NCI-H345 (cell line): ENCODE data around the gene AHSG.
"Not testable (repeated sequence)": the region's sequence is repeated elsewhere in the genome, so short reads cannot be mapped to it uniquely, and the experiment has no call there.

Experiments
- DNase-seq: peaks from one replicate; lab custom pipeline; 2025; lab: John Stamatoyannopoulos, UW

The AHSG gene, protein sequence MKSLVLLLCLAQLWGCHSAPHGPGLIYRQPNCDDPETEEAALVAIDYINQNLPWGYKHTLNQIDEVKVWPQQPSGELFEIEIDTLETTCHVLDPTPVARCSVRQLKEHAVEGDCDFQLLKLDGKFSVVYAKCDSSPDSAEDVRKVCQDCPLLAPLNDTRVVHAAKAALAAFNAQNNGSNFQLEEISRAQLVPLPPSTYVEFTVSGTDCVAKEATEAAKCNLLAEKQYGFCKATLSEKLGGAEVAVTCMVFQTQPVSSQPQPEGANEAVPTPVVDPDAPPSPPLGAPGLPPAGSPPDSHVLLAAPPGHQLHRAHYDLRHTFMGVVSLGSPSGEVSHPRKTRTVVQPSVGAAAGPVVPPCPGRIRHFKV

DNA sequence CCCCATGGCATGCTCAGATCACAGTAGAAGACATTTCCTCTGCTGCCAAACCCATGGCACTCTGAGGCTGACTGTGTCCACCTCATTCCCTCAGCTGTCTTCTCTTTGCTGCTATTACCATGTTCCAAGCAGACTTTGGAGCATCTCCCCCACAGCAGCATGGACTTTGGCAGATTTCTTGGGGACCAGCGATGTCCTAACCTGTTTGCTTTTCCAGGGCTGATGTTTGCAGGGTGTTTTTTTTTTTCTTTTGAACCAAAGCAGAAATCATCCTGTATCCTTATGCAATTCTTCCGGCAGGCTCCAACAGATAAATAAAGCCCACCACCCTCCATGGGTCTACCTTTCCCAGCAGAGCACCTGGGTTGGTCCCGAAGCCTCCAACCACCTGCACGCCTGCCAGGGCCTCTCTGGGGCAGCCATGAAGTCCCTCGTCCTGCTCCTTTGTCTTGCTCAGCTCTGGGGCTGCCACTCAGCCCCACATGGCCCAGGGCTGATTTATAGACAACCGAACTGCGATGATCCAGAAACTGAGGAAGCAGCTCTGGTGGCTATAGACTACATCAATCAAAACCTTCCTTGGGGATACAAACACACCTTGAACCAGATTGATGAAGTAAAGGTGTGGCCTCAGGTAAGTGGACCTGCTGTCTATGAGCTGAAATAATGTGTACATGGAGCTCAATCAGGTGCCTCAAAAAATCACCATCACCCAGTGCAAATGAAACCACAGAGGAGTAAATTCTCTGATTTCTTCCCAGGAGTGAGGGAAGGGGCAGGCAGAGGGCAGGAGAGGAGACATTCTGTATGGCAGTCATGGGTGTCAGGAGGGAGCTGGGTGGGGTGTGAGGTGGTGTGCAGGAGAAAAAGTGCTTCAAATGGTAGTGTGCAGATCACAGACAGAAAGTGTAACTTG lies at the start of gene AHSG:
TSS of gene AHSG (plus strand) at position 340 of the 916 bp plus-strand sequence. CDS start at position 422, 82 bp downstream.
- DNase-seq, result no peak

- no peak for DNase-seq
Measured at GRCh38 chr3:186564586-186564985, 48.3 kb upstream of the AHSG start.

- no peak for DNase-seq
Measured at GRCh38 chr3:186566772-186567071, 46.1 kb upstream of the AHSG start.

- DNase-seq, result peak; percentile 93
Measured at GRCh38 chr3:186567072-186567921, 45.6 kb upstream of the AHSG start, which contains the start of gene TBCCD1. Gene TBCCD1 (minus strand): TSS chr3:186567339. CDS start chr3:186564329, 3,010 bp downstream.

GRCh38 chr3:186569361-186569760 lies 43.5 kb upstream of the AHSG start:
- DNase-seq, result not testable (repeated sequence)

GRCh38 chr3:186569779-186570095 lies 43.1 kb upstream of the AHSG start:
- no peak for DNase-seq

- peak; percentile 100 for DNase-seq
Measured at GRCh38 chr3:186570096-186570940, 42.5 kb upstream of the AHSG start, which contains the start of gene DNAJB11. Gene DNAJB11 (plus strand): TSS chr3:186570720. CDS start chr3:186570898, 178 bp downstream.

DNA sequence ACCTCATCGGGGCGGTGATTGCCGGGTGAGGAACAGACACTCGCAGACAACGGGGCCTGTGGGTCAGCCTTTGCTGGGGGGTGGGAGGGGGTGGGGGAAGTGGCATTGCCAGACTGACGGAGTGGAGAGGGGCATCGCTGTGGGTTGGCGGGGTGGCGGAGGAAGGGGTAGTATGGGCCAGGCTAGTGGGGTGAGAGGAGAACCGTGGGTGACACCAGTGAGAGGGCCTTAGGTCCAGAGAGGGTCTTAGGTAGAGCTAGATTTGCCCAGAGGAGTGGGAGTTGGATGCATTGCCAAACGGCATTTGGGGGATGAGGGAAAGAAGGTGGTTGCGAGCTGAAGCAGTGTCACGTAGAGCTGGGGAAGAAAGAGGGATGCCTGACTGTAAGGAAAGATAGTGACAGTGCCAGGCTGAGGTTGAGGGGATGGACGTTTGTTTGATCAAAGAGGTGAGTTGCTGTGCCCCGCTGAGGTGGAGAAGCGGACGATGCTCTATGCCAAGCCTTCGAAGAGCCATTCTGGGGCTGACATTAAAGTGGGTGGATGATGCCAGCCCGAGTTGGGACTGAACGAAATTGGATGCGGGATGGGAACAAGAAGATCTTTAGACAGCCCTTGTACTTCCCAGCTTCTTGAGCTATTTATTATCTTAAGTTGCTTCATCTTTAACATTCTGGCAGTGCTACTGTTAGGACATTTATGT lies 41.8 kb upstream of the AHSG start:
- no peak for DNase-seq

GRCh38 chr3:186571644-186572013 lies 41.2 kb upstream of the AHSG start:
- no peak for DNase-seq

DNA sequence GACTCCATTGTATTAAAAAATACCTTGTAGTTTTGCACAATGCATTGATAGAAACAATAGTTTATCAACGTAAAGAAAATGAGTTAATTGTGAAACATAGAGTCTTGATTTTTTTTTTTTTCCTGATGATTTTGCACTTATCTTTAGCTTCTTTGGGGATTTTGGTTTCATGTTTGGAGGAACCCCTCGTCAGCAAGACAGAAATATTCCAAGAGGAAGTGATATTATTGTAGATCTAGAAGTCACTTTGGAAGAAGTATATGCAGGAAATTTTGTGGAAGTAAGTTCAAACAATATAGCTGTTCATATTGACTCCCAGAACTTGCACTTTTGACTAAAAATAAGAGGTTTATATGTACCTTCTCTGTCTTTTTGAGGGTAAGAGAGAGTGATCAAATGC lies 35.3 kb upstream of the AHSG start:
- no peak for DNase-seq

DNA sequence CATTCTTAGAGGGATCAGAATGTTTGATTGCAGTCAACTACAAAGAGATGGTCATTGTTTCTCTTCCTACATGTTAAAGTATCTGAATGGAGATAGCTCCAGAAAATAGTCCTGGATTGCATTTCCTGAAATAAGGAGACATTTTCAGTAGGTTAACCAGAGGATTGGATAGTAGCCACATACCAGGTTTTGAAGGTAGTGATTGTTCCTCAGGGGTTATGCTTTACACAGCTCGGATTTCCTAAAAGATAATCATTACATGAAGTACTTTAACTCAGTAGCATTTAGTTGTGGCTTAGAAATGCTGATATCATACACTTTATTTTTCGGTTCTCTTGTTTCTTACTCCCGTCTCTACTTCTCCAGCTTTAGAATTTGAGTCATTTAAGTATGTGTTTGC lies 32.1 kb upstream of the AHSG start:
- DNase-seq, result no peak

- DNase-seq, result no peak
Measured at GRCh38 chr3:186582541-186582940, 30.3 kb upstream of the AHSG start.

DNA sequence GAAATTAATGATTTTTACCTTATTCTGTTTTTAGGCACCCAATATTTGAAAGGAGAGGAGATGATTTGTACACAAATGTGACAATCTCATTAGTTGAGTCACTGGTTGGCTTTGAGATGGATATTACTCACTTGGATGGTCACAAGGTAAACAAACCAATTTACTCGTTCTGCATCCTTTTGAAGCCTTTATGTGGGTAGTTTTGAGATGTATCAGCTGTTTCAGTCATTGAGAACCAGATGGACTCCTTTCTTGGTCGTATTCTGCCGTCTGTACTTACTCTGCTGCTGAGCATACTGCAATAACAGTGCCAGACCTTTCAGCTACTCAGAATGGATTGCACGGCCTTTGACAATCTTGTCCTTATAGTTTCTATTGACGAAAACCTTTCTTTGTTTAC lies 29.0 kb upstream of the AHSG start:
- DNase-seq, result no peak

- DNase-seq, result not testable (repeated sequence)
Measured at GRCh38 chr3:186586245-186586644, 26.6 kb upstream of the AHSG start.

- no peak for DNase-seq
Measured at GRCh38 chr3:186587183-186587582, 25.7 kb upstream of the AHSG start.

GRCh38 chr3:186588632-186589031 lies 24.2 kb upstream of the AHSG start:
- no peak for DNase-seq

GRCh38 chr3:186589121-186589520 lies 23.7 kb upstream of the AHSG start:
- DNase-seq, result no peak

- DNase-seq, result no peak
Measured at GRCh38 chr3:186589856-186590579, 22.8 kb upstream of the AHSG start.

DNA sequence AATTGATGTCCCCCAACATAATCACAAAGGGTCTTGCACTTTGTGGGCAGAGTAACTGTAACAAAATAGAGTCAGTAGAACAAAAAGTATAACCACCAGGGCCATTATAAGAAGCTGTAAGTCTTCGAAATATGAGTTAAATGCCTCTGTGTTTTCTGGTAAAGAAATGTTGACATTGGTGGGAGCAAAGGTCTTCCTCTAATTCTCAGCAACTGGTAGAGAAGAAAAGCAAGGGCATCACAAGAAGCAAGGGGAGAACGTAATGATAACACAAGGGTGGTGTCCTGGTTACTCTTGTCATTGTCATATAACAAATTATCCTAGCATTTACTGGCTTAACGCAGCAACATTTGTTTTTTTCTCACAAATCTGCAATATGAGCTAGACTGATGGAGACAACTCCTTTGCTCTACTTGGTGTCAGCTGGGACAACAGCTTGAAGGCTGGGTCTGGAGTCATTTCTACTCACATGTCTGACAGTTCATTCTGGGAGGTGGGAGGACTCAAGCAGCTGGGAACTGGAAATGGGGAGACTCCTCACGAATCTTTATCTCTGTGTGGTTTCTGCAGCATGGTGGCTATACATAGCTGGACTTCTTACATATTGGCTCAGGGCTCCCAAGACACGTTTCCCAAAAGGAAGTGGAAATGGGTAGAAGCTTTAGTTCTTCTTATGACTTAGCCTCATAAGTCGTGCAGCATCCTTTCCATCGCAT lies 22.1 kb upstream of the AHSG start:
- DNase-seq, result no peak
